Activated CD8-positive, alpha-beta memory T cell treated with anti-CD3 and anti-CD28 coated beads, Interleukin-2, amount 50 U/mL, for 1 hour (primary cell): ENCODE measurements around the gene ZNF534.
A peak's percentile ranks its signal among the peaks of the same experiment; 100 is the strongest.
"Not testable (repeated sequence)": the region's sequence is repeated elsewhere in the genome, so short reads cannot be mapped to it uniquely, and the experiment has no call there.

Source experiments
- DNase-seq: peaks from one replicate; pipeline ENCODE4 v3.0.0-alpha.2; 2020; ENCODE audit errors: extremely low read depth

Gene ZNF534

GRCh38 chr19:52428937-52429336 is at the start of gene ZNF534:
ZNF534 (plus strand) TSS chr19:52429148; CDS start chr19:52431475, 2,327 bp downstream.
- DNase-seq: no peak

- no peak for DNase-seq
Measured at GRCh38 chr19:52391135-52391534, 37.8 kb upstream of the ZNF534 start.

- DNase-seq: peak; percentile 90
Measured at GRCh38 chr19:52397310-52398080, 31.5 kb upstream of the ZNF534 start, which contains the start of gene ZNF528. ZNF528 (plus strand) TSS chr19:52397849; CDS start chr19:52402014, 4,165 bp downstream.

- DNase-seq: no peak
Measured at GRCh38 chr19:52398081-52398441, 30.9 kb upstream of the ZNF534 start.

GRCh38 chr19:52410276-52410675 is 18.7 kb upstream of the ZNF534 start:
- no peak for DNase-seq

GRCh38 chr19:52415711-52416110 is 13.2 kb upstream of the ZNF534 start:
- no peak for DNase-seq

GRCh38 chr19:52442179-52442578 is 13.2 kb downstream of the ZNF534 start:
- DNase-seq: no peak

GRCh38 chr19:52444506-52444905 is 15.6 kb downstream of the ZNF534 start:
- DNase-seq: no peak

GRCh38 chr19:52451241-52451640 is 22.3 kb downstream of the ZNF534 start:
- DNase-seq: no peak

- peak; percentile 8 for DNase-seq
Measured at GRCh38 chr19:52453324-52454094, 24.6 kb downstream of the ZNF534 start, which contains the start of gene ZNF578. ZNF578 (plus strand) TSS chr19:52453553; CDS start chr19:52501846, 48,293 bp downstream.

GRCh38 chr19:52464798-52465470 is 36.0 kb downstream of the ZNF534 start:
- no peak for DNase-seq

GRCh38 chr19:52473655-52474350 is 44.9 kb downstream of the ZNF534 start:
- no peak for DNase-seq

GRCh38 chr19:52474351-52475127 is 45.6 kb downstream of the ZNF534 start:
- no peak for DNase-seq

GRCh38 chr19:52484111-52484743 is 55.3 kb downstream of the ZNF534 start:
- not testable (repeated sequence) for DNase-seq

- not testable (repeated sequence) for DNase-seq
Measured at GRCh38 chr19:52485064-52485463, 56.1 kb downstream of the ZNF534 start.

- not testable (repeated sequence) for DNase-seq
Measured at GRCh38 chr19:52485561-52486240, 56.8 kb downstream of the ZNF534 start.

- no peak for DNase-seq
Measured at GRCh38 chr19:52492201-52492993, 63.4 kb downstream of the ZNF534 start.

- no peak for DNase-seq
Measured at GRCh38 chr19:52492994-52493470, 64.1 kb downstream of the ZNF534 start.

- DNase-seq: no peak
Measured at GRCh38 chr19:52494518-52494917, 65.6 kb downstream of the ZNF534 start.
